WTC11 (cell line): ENCODE measurements around the gene SPTLC2.

Experiments used
- AR ChIP-seq: fragments of 250-450 bp; sonication (Bioruptor Pico); IDR thresholded peaks from 2 replicates; pipeline ENCODE4 v1.9.0; 2021; ENCODE audit warnings: mild to moderate bottlenecking
- CREB1 ChIP-seq: sonication (generic); formaldehyde crosslinking; IDR thresholded peaks from 2 replicates; pipeline ENCODE4 v1.8.0; 2023; ENCODE audit warnings: mild to moderate bottlenecking, missing genetic modification reagents
- CTCF ChIP-seq: fragments of 200-600 bp; IDR thresholded peaks from 2 replicates; pipeline ENCODE4 v1.8.0; 2022; ENCODE audit warnings: antibody characterized with exemption
- EMX1 ChIP-seq: fragments of 250-450 bp; sonication (Bioruptor Pico); IDR thresholded peaks from 2 replicates; pipeline ENCODE4 v1.8.0; 2021; ENCODE audit warnings: mild to moderate bottlenecking
- IRF1 ChIP-seq: sonication (generic); formaldehyde crosslinking; IDR thresholded peaks from 2 replicates; pipeline ENCODE4 v1.8.0; 2023; ENCODE audit warnings: missing genetic modification reagents
- JUN ChIP-seq: sonication (generic); formaldehyde crosslinking; IDR thresholded peaks from 2 replicates; pipeline ENCODE4 v1.8.0; 2023; ENCODE audit warnings: mild to moderate bottlenecking, missing genetic modification reagents
- NR2C2 ChIP-seq: sonication (generic); formaldehyde crosslinking; IDR thresholded peaks from 2 replicates; pipeline ENCODE4 v1.8.0; 2022; ENCODE audit warnings: mild to moderate bottlenecking, missing genetic modification reagents
- ZBTB43 ChIP-seq: sonication (generic); formaldehyde crosslinking; IDR thresholded peaks from 2 replicates; pipeline ENCODE4 v1.8.1; 2023; ENCODE audit warnings: mild to moderate bottlenecking, missing genetic modification reagents
- ZNF121 ChIP-seq: sonication (generic); formaldehyde crosslinking; IDR thresholded peaks from 2 replicates; pipeline ENCODE4 v1.8.0; 2023; ENCODE audit warnings: missing genetic modification reagents

GRCh38 chr14:77541905-77542304 is 74.5 kb downstream of the SPTLC2 start:
- TF ChIP-seq EMX1 (CRISPR knock-in tag) (no peak), AR (no peak), ZNF121 (no peak), CTCF (no peak), CREB1 (no peak), JUN (CRISPR knock-in tag) (no peak), ZBTB43 (CRISPR knock-in tag) (no peak), NR2C2 (CRISPR knock-in tag) (no peak), IRF1 (no peak)
